K562 (cell line): ENCODE results near the gene ZNF780A. TPM values are rescaled to one million over a fixed set of nuclear protein-coding genes. Genes with fewer than 3 reads are reported as not detected.

Experiments used
- BCOR ChIP-seq: fragments of 450-650 bp; IDR thresholded peaks from 2 replicates; pipeline ENCODE4 v1.6.1; 2016
- CBX1 ChIP-seq: sonication (generic); IDR thresholded peaks from 2 replicates; pipeline ENCODE4 v1.6.1; 2016; ENCODE audit warnings: antibody characterized with exemption, low read depth, mild to moderate bottlenecking
- DACH1 ChIP-seq: fragments of 450-650 bp; IDR thresholded peaks from 2 replicates; pipeline ENCODE4 v1.6.1; 2018; ENCODE audit not compliant: partially characterized antibody
- JUN ChIP-seq, 2 experiments: sonication (generic) in 1 of 2; formaldehyde crosslinking in 1 of 2; IDR thresholded peaks; 2 replicates each; pipeline versions ENCODE4 v1.6.1 to v1.8.0; 2012 to 2022; ENCODE audit warnings: borderline replicate concordance in 2 of 2, mild to moderate bottlenecking in 2 of 2, improper control_type of control experiment in 1 of 2, low read depth in 1 of 2, low read length in 1 of 2, missing genetic modification reagents in 1 of 2
- NRF1 ChIP-seq, 2 experiments: fragments of 450-650 bp; IDR thresholded peaks in 1 of 2; conservative IDR thresholded peaks in 1 of 2; 2 replicates each; pipeline ENCODE4 v1.6.1; 2014; ENCODE audit warnings: mild to moderate bottlenecking in 2 of 2
- NUFIP1 ChIP-seq: fragments of 450-650 bp; IDR thresholded peaks from 2 replicates; pipeline ENCODE4 v1.6.1; 2018; ENCODE audit not compliant: partially characterized antibody
- PTBP1 ChIP-seq: fragments of 200-400 bp; formaldehyde crosslinking; IDR thresholded peaks from 2 replicates; pipeline ENCODE4 v1.6.1; 2017; ENCODE audit warnings: low read depth, low read length
- PTRF ChIP-seq: fragments of 450-650 bp; IDR thresholded peaks from 2 replicates; pipeline ENCODE4 v1.6.1; 2016; ENCODE audit warnings: mild to moderate bottlenecking, missing genetic modification characterization, missing compliant biosample characterization
- RBM14 ChIP-seq: fragments of 200-400 bp; formaldehyde crosslinking; IDR thresholded peaks from 2 replicates; pipeline ENCODE4 v1.6.1; 2018; ENCODE audit warnings: low read depth, mild to moderate bottlenecking, low read length, moderate library complexity, borderline replicate concordance; ENCODE audit not compliant: insufficient read depth
- SUPT5H ChIP-seq: fragments of 450-650 bp; IDR thresholded peaks from 2 replicates; pipeline ENCODE4 v1.6.1; 2016
- TCF7 ChIP-seq: sonication (generic); IDR thresholded peaks from 2 replicates; pipeline ENCODE4 v1.6.1; 2016; ENCODE audit warnings: antibody characterized with exemption, borderline replicate concordance
- TRIM24 ChIP-seq, 2 experiments: fragments of 450-650 bp; IDR thresholded peaks; 2 replicates each; pipeline ENCODE4 v1.6.1; 2016
- ZBTB17 ChIP-seq: fragments of 450-650 bp; formaldehyde crosslinking; IDR thresholded peaks from 2 replicates; pipeline ENCODE4 v1.4.0; 2020; ENCODE audit warnings: mild to moderate bottlenecking
- ZNF263 ChIP-seq: sonication (generic); formaldehyde crosslinking; IDR thresholded peaks from 2 replicates; pipeline ENCODE4 v1.8.0; 2022; ENCODE audit warnings: mild to moderate bottlenecking, missing genetic modification reagents, borderline replicate concordance
- ZNF696 ChIP-seq: fragments of 250-450 bp; sonication (Bioruptor Pico); conservative IDR thresholded peaks from 2 replicates; pipeline ENCODE4 v1.4.0; 2020; ENCODE audit warnings: mild to moderate bottlenecking, moderate library complexity
- polyA plus RNA-seq, 8 experiments: library from polyadenylated mRNA; depleted of rRNA in 4 of 8; stranded (reverse) in 5 of 8; unstranded in 3 of 8; fragments of >200 nt; fragmentation: Nextera tagmentation in 2 of 8; fragmentation: Illumina TruSeq in 1 of 8; extraction: Ambion mirVana in 2 of 8; extraction: Trizol in 1 of 8; gene quantifications; 2 replicates each; pipeline versions ENCODE4 v1.2.1 to v1.2.3, GENCODE V29; 2011 to 2014; ENCODE audit warnings: inconsistent platforms in 1 of 8, missing spikeins in 1 of 8
- total RNA-seq, 7 experiments: library from RNA; depleted of rRNA in 6 of 7; stranded (reverse); fragments of >200 nt in 6 of 7; fragmentation: Illumina TruSeq in 2 of 7; extraction: Trizol in 2 of 7; gene quantifications; 2 replicates each; pipeline versions ENCODE4 v1.2.1 to v1.2.3, GENCODE V29; 2011 to 2021; ENCODE audit warnings: low replicate concordance in 1 of 7
- TF ChIP-seq, protein P1 (sequence below): fragments of 250-450 bp; sonication (Bioruptor Pico); IDR thresholded peaks from 2 replicates; pipeline ENCODE4 v1.5.0; 2022; ENCODE audit warnings: mild to moderate bottlenecking
- TF ChIP-seq, protein P2 (sequence below), 2 experiments: fragments of 450-650 bp; conservative IDR thresholded peaks; 2 replicates each; pipeline ENCODE4 v1.6.1; 2017; ENCODE audit warnings: mild to moderate bottlenecking in 2 of 2, moderate library complexity in 2 of 2
- TF ChIP-seq, protein P3 (sequence below): sonication (generic); formaldehyde crosslinking; IDR thresholded peaks from 2 replicates; pipeline ENCODE4 v1.9.0; 2022; ENCODE audit warnings: mild to moderate bottlenecking, missing genetic modification reagents
- TF ChIP-seq, protein P4 (sequence below): fragments of 450-650 bp; IDR thresholded peaks from 2 replicates; pipeline ENCODE4 v1.6.1; 2017; ENCODE audit warnings: antibody characterized with exemption, mild to moderate bottlenecking

The ZNF780A gene
- total and polyA plus RNA-seq, 9 of the 15 experiments (the other 6 are each of a cell fraction or from before 2014, with no cell fraction given) = 11.7 to 36.1 (median 25.8) TPM

DNA sequence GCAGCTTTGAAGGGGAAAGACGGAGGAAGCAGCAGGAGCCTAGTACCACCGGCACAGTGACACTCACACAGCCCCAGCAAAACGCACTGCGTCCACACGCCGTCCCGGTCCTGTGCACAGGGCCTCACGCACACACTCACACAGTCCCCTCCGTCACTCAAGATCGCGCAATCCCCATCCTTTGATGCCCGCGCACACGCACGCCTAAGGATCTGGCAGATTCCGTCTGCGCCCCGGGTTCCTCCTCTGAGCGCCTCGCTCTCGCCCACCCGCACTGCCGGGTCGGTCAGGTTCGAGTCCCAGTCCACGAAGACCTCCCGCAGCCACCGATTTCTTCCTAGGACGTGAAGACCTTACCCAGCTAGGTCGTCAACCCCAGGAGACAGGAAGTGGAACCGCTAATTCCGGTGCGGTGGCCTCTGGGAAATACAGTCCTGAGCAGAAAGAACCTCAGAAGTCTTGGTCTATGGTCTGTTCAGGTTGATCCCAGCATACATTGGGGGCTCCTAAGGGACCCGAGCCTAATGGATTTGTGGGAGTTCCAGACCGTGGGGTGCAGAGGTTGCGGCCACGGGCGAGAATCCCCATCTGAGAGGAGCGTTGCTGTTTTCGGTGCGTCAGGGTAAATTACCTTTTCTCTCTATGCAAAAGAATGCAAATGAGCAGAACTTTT lies 34.8 kb downstream of the ZNF780A start, which contains the start of gene ZNF780B (continued):
- TF ChIP-seq, protein P1, sequence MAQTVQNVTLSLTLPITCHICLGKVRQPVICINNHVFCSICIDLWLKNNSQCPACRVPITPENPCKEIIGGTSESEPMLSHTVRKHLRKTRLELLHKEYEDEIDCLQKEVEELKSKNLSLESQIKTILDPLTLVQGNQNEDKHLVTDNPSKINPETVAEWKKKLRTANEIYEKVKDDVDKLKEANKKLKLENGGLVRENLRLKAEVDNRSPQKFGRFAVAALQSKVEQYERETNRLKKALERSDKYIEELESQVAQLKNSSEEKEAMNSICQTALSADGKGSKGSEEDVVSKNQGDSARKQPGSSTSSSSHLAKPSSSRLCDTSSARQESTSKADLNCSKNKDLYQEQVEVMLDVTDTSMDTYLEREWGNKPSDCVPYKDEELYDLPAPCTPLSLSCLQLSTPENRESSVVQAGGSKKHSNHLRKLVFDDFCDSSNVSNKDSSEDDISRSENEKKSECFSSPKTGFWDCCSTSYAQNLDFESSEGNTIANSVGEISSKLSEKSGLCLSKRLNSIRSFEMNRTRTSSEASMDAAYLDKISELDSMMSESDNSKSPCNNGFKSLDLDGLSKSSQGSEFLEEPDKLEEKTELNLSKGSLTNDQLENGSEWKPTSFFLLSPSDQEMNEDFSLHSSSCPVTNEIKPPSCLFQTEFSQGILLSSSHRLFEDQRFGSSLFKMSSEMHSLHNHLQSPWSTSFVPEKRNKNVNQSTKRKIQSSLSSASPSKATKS = no peak
- TF ChIP-seq PTRF (tag) = no peak
- peak; percentile 47; the same call in 1 of the 2 replicates for TF ChIP-seq SUPT5H
- TF ChIP-seq RBM14 = no peak
- TF ChIP-seq JUN (IDR thresholded peaks at IDR 0.05; ENCODE audit: borderline replicate concordance, low read depth, low read length) = 0 out of 2 replicates have a peak, but pooled peaks have one; percentile 6
- TF ChIP-seq JUN (CRISPR knock-in tag; IDR thresholded peaks at IDR 0.05; ENCODE audit: borderline replicate concordance) = no peak
- no peak for TF ChIP-seq ZNF696 (CRISPR knock-in tag)
- no peak for TF ChIP-seq ZBTB17 (CRISPR knock-in tag)
- TF ChIP-seq TRIM24 (IDR thresholded peaks at IDR 0.05) = no peak
- TF ChIP-seq, protein P2, sequence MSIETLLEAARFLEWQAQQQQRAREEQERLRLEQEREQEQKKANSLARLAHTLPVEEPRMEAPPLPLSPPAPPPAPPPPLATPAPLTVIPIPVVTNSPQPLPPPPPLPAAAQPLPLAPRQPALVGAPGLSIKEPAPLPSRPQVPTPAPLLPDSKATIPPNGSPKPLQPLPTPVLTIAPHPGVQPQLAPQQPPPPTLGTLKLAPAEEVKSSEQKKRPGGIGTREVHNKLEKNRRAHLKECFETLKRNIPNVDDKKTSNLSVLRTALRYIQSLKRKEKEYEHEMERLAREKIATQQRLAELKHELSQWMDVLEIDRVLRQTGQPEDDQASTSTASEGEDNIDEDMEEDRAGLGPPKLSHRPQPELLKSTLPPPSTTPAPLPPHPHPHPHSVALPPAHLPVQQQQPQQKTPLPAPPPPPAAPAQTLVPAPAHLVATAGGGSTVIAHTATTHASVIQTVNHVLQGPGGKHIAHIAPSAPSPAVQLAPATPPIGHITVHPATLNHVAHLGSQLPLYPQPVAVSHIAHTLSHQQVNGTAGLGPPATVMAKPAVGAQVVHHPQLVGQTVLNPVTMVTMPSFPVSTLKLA (conservative IDR thresholded peaks at IDR 0.05) = peak; percentile 31 to 57; a peak in 2 of 4 replicates
- peak; percentile 60; the same call in 1 of the 2 replicates for TF ChIP-seq TCF7
- TF ChIP-seq, protein P3, sequence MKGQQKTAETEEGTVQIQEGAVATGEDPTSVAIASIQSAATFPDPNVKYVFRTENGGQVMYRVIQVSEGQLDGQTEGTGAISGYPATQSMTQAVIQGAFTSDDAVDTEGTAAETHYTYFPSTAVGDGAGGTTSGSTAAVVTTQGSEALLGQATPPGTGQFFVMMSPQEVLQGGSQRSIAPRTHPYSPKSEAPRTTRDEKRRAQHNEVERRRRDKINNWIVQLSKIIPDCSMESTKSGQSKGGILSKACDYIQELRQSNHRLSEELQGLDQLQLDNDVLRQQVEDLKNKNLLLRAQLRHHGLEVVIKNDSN (CRISPR knock-in tag) = peak; percentile 11; the same call in 1 of the 2 replicates
- TF ChIP-seq CBX1 = peak; percentile 51; the same call in 1 of the 2 replicates
- TF ChIP-seq NRF1 (conservative IDR thresholded peaks at IDR 0.05 in 1 of 2, IDR thresholded peaks at IDR 0.05 in 1 of 2) = peak; percentile 75 to 80
- TF ChIP-seq PTBP1 = no peak
- TF ChIP-seq BCOR = peak; percentile 31; the same call in 1 of the 2 replicates
- no peak for TF ChIP-seq DACH1
- TF ChIP-seq, protein P4, sequence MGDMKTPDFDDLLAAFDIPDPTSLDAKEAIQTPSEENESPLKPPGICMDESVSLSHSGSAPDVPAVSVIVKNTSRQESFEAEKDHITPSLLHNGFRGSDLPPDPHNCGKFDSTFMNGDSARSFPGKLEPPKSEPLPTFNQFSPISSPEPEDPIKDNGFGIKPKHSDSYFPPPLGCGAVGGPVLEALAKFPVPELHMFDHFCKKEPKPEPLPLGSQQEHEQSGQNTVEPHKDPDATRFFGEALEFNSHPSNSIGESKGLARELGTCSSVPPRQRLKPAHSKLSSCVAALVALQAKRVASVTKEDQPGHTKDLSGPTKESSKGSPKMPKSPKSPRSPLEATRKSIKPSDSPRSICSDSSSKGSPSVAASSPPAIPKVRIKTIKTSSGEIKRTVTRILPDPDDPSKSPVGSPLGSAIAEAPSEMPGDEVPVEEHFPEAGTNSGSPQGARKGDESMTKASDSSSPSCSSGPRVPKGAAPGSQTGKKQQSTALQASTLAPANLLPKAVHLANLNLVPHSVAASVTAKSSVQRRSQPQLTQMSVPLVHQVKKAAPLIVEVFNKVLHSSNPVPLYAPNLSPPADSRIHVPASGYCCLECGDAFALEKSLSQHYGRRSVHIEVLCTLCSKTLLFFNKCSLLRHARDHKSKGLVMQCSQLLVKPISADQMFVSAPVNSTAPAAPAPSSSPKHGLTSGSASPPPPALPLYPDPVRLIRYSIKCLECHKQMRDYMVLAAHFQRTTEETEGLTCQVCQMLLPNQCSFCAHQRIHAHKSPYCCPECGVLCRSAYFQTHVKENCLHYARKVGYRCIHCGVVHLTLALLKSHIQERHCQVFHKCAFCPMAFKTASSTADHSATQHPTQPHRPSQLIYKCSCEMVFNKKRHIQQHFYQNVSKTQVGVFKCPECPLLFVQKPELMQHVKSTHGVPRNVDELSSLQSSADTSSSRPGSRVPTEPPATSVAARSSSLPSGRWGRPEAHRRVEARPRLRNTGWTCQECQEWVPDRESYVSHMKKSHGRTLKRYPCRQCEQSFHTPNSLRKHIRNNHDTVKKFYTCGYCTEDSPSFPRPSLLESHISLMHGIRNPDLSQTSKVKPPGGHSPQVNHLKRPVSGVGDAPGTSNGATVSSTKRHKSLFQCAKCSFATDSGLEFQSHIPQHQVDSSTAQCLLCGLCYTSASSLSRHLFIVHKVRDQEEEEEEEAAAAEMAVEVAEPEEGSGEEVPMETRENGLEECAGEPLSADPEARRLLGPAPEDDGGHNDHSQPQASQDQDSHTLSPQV = no peak; the same call in 1 of the 2 replicates
- TF ChIP-seq NUFIP1 = no peak
- no peak for TF ChIP-seq ZNF263
